GM23338 (cell line): ENCODE data around the gene EHF. TPM values are rescaled to one million over a fixed set of nuclear protein-coding genes. Genes with fewer than 3 reads are reported as not detected.

ENCODE experiments used
- CREB1 ChIP-seq: fragments of 250-450 bp; sonication (Bioruptor Pico); IDR thresholded peaks from 2 replicates; pipeline ENCODE4 v1.5.0; 2020; ENCODE audit warnings: low read depth, mild to moderate bottlenecking, moderate library complexity
- EZH2 ChIP-seq: fragments of 200-600 bp; sonication (generic); IDR thresholded peaks from one replicate; pipeline ENCODE4 v1.8.0; 2017; ENCODE audit warnings: antibody characterized with exemption, mild to moderate bottlenecking, low read depth; ENCODE audit not compliant: unreplicated experiment
- EZH2phosphoT487 ChIP-seq: fragments of 200-600 bp; sonication (generic); IDR thresholded peaks from one replicate; pipeline ENCODE4 v1.8.1; 2018; ENCODE audit warnings: antibody characterized with exemption; ENCODE audit not compliant: unreplicated experiment
- JUNB ChIP-seq: IDR thresholded peaks from one replicate; pipeline ENCODE4 v1.6.1; 2016; ENCODE audit warnings: antibody characterized with exemption; ENCODE audit not compliant: unreplicated experiment
- NANOG ChIP-seq: IDR thresholded peaks from 2 replicates; pipeline ENCODE4 v1.6.1; 2016; ENCODE audit warnings: antibody characterized with exemption, borderline replicate concordance
- POLR2AphosphoS5 ChIP-seq: IDR thresholded peaks from 2 replicates; pipeline ENCODE4 v1.6.1; 2016; ENCODE audit warnings: antibody characterized with exemption, low read depth
- STAT1 ChIP-seq: IDR thresholded peaks from one replicate; pipeline ENCODE4 v1.6.1; 2016; ENCODE audit warnings: antibody characterized with exemption; ENCODE audit not compliant: unreplicated experiment
- ZNF114 ChIP-seq: fragments of 250-450 bp; sonication (Bioruptor Pico); IDR thresholded peaks from 2 replicates; pipeline ENCODE4 v1.5.0; 2020; ENCODE audit warnings: mild to moderate bottlenecking, moderate library complexity
- ZNF331 ChIP-seq: fragments of 250-450 bp; sonication (Bioruptor Pico); IDR thresholded peaks from 2 replicates; pipeline ENCODE4 v1.5.0; 2020; ENCODE audit warnings: low read depth, mild to moderate bottlenecking, moderate library complexity
- ZNF462 ChIP-seq: fragments of 250-450 bp; sonication (Bioruptor Pico); IDR thresholded peaks from 2 replicates; pipeline ENCODE4 v1.5.0; 2020; ENCODE audit warnings: mild to moderate bottlenecking, moderate library complexity
- polyA plus RNA-seq: library from polyadenylated mRNA; unstranded; fragments of >200 nt; fragmentation: Nextera tagmentation; extraction: Ambion mirVana; gene quantifications from 2 replicates; pipeline ENCODE4 v1.2.1, GENCODE V29; 2016
- total RNA-seq: library from RNA; depleted of rRNA; stranded (reverse); fragments of >200 nt; shearing (Covaris generic); gene quantifications from 2 replicates; pipeline ENCODE4 v1.2.3, GENCODE V29; 2014
- TF ChIP-seq, protein P1 (sequence below), 2 experiments: fragments of 200-600 bp in 1 of 2; sonication (generic) in 1 of 2; conservative IDR thresholded peaks; 2 replicates each; pipeline versions ENCODE4 v1.5.1 to v1.6.1; 2016 to 2017; ENCODE audit warnings: antibody characterized with exemption in 2 of 2, low read depth in 2 of 2, mild to moderate bottlenecking in 2 of 2, moderate library complexity in 1 of 2
- TF ChIP-seq, protein P2 (sequence below): IDR thresholded peaks from one replicate; pipeline ENCODE4 v1.6.1; 2018; ENCODE audit warnings: antibody characterized with exemption; ENCODE audit not compliant: unreplicated experiment

The EHF gene
- total and polyA plus RNA-seq, 2 experiments from 2014 or later = not detected

DNA sequence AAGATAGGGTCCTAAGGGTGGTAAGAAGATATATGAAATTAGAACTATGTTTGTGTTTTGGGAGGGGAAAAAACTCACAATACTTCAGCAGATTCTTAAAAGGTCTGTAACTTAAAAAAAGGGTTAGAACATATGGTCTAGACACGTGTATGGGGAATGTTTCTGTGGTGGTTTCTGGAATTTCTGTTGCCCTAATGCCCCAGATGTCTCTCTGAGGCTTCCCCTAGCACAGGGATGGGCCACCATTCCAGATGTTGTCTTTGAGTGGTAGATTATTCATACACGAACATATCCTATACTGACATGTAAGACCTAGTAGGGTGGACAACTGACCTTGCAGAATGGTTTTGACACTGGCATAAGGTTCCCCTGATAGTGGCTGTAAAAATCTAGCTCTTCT, 26.2 kb downstream of the EHF start (continued):
- TF ChIP-seq ZNF462 (CRISPR knock-in tag) = no peak
- TF ChIP-seq, protein P1, sequence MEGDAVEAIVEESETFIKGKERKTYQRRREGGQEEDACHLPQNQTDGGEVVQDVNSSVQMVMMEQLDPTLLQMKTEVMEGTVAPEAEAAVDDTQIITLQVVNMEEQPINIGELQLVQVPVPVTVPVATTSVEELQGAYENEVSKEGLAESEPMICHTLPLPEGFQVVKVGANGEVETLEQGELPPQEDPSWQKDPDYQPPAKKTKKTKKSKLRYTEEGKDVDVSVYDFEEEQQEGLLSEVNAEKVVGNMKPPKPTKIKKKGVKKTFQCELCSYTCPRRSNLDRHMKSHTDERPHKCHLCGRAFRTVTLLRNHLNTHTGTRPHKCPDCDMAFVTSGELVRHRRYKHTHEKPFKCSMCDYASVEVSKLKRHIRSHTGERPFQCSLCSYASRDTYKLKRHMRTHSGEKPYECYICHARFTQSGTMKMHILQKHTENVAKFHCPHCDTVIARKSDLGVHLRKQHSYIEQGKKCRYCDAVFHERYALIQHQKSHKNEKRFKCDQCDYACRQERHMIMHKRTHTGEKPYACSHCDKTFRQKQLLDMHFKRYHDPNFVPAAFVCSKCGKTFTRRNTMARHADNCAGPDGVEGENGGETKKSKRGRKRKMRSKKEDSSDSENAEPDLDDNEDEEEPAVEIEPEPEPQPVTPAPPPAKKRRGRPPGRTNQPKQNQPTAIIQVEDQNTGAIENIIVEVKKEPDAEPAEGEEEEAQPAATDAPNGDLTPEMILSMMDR (conservative IDR thresholded peaks at IDR 0.05; ENCODE audit: low read depth in 2 of 2) = no peak
- no peak for TF ChIP-seq NANOG
- TF ChIP-seq EZH2 = no peak
- no peak for TF ChIP-seq ZNF331
- no peak for TF ChIP-seq JUNB
- TF ChIP-seq, protein P2, sequence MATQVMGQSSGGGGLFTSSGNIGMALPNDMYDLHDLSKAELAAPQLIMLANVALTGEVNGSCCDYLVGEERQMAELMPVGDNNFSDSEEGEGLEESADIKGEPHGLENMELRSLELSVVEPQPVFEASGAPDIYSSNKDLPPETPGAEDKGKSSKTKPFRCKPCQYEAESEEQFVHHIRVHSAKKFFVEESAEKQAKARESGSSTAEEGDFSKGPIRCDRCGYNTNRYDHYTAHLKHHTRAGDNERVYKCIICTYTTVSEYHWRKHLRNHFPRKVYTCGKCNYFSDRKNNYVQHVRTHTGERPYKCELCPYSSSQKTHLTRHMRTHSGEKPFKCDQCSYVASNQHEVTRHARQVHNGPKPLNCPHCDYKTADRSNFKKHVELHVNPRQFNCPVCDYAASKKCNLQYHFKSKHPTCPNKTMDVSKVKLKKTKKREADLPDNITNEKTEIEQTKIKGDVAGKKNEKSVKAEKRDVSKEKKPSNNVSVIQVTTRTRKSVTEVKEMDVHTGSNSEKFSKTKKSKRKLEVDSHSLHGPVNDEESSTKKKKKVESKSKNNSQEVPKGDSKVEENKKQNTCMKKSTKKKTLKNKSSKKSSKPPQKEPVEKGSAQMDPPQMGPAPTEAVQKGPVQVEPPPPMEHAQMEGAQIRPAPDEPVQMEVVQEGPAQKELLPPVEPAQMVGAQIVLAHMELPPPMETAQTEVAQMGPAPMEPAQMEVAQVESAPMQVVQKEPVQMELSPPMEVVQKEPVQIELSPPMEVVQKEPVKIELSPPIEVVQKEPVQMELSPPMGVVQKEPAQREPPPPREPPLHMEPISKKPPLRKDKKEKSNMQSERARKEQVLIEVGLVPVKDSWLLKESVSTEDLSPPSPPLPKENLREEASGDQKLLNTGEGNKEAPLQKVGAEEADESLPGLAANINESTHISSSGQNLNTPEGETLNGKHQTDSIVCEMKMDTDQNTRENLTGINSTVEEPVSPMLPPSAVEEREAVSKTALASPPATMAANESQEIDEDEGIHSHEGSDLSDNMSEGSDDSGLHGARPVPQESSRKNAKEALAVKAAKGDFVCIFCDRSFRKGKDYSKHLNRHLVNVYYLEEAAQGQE = no peak
- TF ChIP-seq STAT1 = no peak
- no peak for TF ChIP-seq POLR2AphosphoS5
- no peak for TF ChIP-seq ZNF114 (CRISPR knock-in tag)
- no peak for TF ChIP-seq CREB1 (CRISPR knock-in tag)
- no peak for TF ChIP-seq EZH2phosphoT487
